Right renal pelvis (tissue), 4 donors: ENCODE measurements around the gene KIR3DL1. TPM values are rescaled to one million over a fixed set of nuclear protein-coding genes. Genes with fewer than 3 reads are reported as not detected.
"Not testable (repeated sequence)": the region's sequence is repeated elsewhere in the genome, so short reads cannot be mapped to it uniquely, and the experiment has no call there.

ENCODE experiments used
- DNase-seq, 4 donors: peaks; one replicate each; pipeline ENCODE4 v3.0.0-alpha.2; 2013; ENCODE audit warnings: low read depth in 4 of 4, low spot score in 3 of 4, missing footprints in 1 of 4
- polyA plus RNA-seq, 4 donors: library from polyadenylated mRNA; unstranded; fragments of 120-200 nt; gene quantifications; one replicate each; pipeline ENCODE4 v1.2.1, GENCODE V29; 2013; ENCODE audit not compliant: insufficient read length in 4 of 4

The KIR3DL1 gene
- not detected for polyA plus RNA-seq

- not testable (repeated sequence) for DNase-seq
Measured at GRCh38 chr19:54816251-54816650, at the start of gene KIR3DL1. Gene KIR3DL1 (plus strand): TSS chr19:54816468.

GRCh38 chr19:54769646-54770045 is 46.6 kb upstream of the KIR3DL1 start, which contains the start of gene KIR2DL1:
Gene KIR2DL1 (plus strand): TSS chr19:54769793. CDS start chr19:54769851, 58 bp downstream.
- not testable (repeated sequence) for DNase-seq

- not testable (repeated sequence) for DNase-seq
Measured at GRCh38 chr19:54770511-54770910, 45.8 kb upstream of the KIR3DL1 start.

- DNase-seq: not testable (repeated sequence)
Measured at GRCh38 chr19:54771018-54771960, 45.0 kb upstream of the KIR3DL1 start.

- not testable (repeated sequence) for DNase-seq
Measured at GRCh38 chr19:54772666-54773065, 43.6 kb upstream of the KIR3DL1 start.

GRCh38 chr19:54775095-54775815 is 41.0 kb upstream of the KIR3DL1 start:
- DNase-seq: not testable (repeated sequence)

- not testable (repeated sequence) for DNase-seq
Measured at GRCh38 chr19:54775830-54776229, 40.4 kb upstream of the KIR3DL1 start.

GRCh38 chr19:54777851-54778250 is 38.4 kb upstream of the KIR3DL1 start:
- DNase-seq: not testable (repeated sequence)

- not testable (repeated sequence) for DNase-seq
Measured at GRCh38 chr19:54778896-54779295, 37.4 kb upstream of the KIR3DL1 start.

GRCh38 chr19:54782916-54783315 is 33.4 kb upstream of the KIR3DL1 start:
- not testable (repeated sequence) for DNase-seq

- not testable (repeated sequence) for DNase-seq
Measured at GRCh38 chr19:54786091-54786723, 30.1 kb upstream of the KIR3DL1 start.

GRCh38 chr19:54788154-54788553 is 28.1 kb upstream of the KIR3DL1 start:
- not testable (repeated sequence) for DNase-seq

GRCh38 chr19:54790711-54791110 is 25.6 kb upstream of the KIR3DL1 start:
- DNase-seq: no peak

GRCh38 chr19:54791476-54791875 is 24.8 kb upstream of the KIR3DL1 start:
- DNase-seq: no peak

GRCh38 chr19:54792814-54793213 is 23.5 kb upstream of the KIR3DL1 start:
- no peak for DNase-seq

GRCh38 chr19:54795758-54796157 is 20.5 kb upstream of the KIR3DL1 start:
- no peak for DNase-seq

GRCh38 chr19:54803410-54803809 is 12.9 kb upstream of the KIR3DL1 start, which contains the start of gene KIR2DL4:
Gene KIR2DL4 (plus strand): TSS chr19:54803610. CDS start chr19:54803652, 42 bp downstream.
- DNase-seq: no peak

GRCh38 chr19:54804101-54804500 is 12.2 kb upstream of the KIR3DL1 start:
- DNase-seq: no peak

GRCh38 chr19:54804571-54804970 is 11.7 kb upstream of the KIR3DL1 start:
- DNase-seq: no peak

- no peak for DNase-seq
Measured at GRCh38 chr19:54805665-54806515, 10.4 kb upstream of the KIR3DL1 start.
